ENCODE results near the gene MYCN.

MYCN gene

DNA sequence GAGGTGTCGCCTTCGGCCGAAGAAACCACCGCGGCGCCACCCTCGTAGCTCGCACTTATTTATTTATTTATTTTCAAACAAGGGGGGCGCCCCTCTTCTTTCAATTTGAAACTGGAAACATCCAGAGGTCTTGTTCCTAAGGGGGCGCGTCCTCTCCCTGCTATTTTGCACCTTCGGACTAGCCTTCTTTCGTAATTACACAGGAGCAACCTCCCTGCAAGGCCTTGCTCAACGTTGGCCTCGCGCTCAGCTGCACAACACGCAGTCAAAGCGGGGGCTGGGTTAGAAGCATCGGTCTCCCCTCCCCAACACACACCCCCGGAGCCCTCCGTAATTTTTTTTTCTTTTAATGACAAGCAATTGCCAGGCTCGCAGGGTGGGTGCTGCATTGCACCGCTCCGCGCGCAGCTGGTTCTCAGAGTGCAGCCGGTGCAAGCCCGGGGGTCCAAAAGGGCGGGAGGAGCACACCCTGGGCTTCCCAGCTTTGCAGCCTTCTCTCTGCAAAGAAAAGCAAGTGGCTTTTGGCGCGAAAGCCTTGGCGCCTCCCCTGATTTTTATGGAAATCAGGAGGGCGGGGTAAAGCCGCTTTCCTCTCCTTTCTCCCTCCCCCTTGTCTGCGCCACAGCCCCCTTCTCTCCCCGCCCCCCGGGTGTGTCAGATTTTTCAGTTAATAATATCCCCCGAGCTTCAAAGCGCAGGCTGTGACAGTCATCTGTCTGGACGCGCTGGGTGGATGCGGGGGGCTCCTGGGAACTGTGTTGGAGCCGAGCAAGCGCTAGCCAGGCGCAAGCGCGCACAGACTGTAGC lies at the start of gene MYCN:
TSS of gene MYCN (plus strand) at position 697 of the 807 bp plus-strand sequence. CDS start 1,515 bp downstream, outside the sequence.
- H3K27me3 ChIP-seq (ENCODE audit: insufficient read depth, low read length): no peaks in the 10 kb centered on the region; the same call in 1 of the 2 replicates
- H3K4me3 ChIP-seq (ENCODE audit: low read depth, low read length, poor library complexity, severe bottlenecking): no peak within 1 kb of the TSS
- H3K9ac ChIP-seq (ENCODE audit: low read length): no peak within 1 kb of the TSS
- no peak within 1 kb of the TSS for H3K27ac ChIP-seq (ENCODE audit: low read depth, low read length, poor library complexity, severe bottlenecking)
- no peaks in the 10 kb centered on the region for H3K9me2 ChIP-seq (ENCODE audit: low read depth, low read length)
- TF ChIP-seq EZH2 (IDR thresholded peaks at IDR 0.05; ENCODE audit: borderline replicate concordance, low read length): no peak
- TF ChIP-seq, protein P1, sequence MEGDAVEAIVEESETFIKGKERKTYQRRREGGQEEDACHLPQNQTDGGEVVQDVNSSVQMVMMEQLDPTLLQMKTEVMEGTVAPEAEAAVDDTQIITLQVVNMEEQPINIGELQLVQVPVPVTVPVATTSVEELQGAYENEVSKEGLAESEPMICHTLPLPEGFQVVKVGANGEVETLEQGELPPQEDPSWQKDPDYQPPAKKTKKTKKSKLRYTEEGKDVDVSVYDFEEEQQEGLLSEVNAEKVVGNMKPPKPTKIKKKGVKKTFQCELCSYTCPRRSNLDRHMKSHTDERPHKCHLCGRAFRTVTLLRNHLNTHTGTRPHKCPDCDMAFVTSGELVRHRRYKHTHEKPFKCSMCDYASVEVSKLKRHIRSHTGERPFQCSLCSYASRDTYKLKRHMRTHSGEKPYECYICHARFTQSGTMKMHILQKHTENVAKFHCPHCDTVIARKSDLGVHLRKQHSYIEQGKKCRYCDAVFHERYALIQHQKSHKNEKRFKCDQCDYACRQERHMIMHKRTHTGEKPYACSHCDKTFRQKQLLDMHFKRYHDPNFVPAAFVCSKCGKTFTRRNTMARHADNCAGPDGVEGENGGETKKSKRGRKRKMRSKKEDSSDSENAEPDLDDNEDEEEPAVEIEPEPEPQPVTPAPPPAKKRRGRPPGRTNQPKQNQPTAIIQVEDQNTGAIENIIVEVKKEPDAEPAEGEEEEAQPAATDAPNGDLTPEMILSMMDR (IDR thresholded peaks at IDR 0.05; ENCODE audit: low read length): peak; percentile 34
- no peak within 1 kb of the TSS for H2AFZ ChIP-seq (ENCODE audit: low read length)
- no peaks in the 10 kb centered on the region for H3K36me3 ChIP-seq (ENCODE audit: insufficient read depth, low read length)
- no peaks in the 10 kb centered on the region for H4K20me1 ChIP-seq (ENCODE audit: insufficient read depth, low read length)
- H3K79me2 ChIP-seq (ENCODE audit: insufficient read depth, low read length): no peaks in the 10 kb centered on the region
- H3K9me3 ChIP-seq (ENCODE audit: low read length): no peaks in the 10 kb centered on the region
- no peak within 1 kb of the TSS for H3K4me2 ChIP-seq (ENCODE audit: low read length)
- H3K4me1 ChIP-seq (ENCODE audit: insufficient read depth, low read length, severe bottlenecking): no peaks in the 10 kb centered on the region
- no peaks in the 10 kb centered on the region for H3F3A ChIP-seq (ENCODE audit: insufficient read depth, low read length)

DNA sequence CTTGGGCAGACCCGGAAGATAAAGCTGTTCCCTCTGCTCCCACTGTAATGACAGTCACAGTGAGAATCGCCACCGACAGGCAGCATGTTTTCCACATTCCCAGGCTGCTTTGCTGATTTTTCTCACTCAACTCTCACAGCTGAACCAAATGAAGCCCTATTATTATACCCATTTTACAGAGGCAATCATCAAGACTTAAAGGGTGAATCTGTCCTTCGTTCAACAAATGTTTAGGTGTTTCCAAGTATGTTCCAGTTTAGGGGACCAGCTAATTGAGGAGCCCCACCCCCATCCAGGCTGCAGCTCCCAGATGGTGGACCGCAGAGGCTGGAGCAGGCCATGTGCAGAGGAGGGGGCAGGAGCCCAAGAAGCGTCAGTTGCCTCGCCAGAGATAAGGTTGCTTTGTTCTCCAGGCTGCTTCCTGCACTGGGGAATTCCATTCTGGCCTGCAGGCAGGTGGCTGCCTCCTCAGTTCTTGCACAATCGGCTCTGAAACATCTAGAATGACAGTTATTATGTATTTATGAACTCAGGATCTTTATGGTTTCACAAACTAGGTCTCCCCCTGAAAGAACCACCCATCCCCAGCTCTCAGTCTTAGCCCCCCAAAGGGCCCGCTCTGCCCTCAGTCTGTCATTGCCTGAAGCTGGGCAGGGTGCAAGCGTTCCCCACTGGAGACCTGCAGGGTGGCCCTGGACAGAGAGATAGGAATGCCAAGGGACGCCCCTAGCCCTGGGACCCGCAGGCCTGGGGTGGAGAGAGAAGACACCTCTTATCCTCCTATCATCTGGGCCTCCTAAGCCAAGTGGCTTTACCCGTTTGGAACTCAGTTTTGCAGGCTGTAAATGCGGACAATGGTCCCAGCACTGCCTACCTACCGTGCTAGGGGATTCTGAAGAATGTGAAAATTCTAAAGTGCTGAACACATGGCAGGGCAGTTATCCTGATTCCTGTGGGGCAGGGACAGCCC lies 49.1 kb upstream of the MYCN start:
- Histone ChIP-seq H3K36me3 (ENCODE audit: insufficient read depth, low read length) (no peaks in the 10 kb centered on the region), H2AFZ (ENCODE audit: low read length) (no peak overlapping the region), H3K9me2 (ENCODE audit: low read depth, low read length) (no peaks in the 10 kb centered on the region), H3K9me3 (ENCODE audit: low read length) (no peaks in the 10 kb centered on the region), H3K4me3 (ENCODE audit: low read depth, low read length, poor library complexity, severe bottlenecking) (no peak overlapping the region), H3K9ac (ENCODE audit: low read length) (no peak overlapping the region), H3K27me3 (ENCODE audit: insufficient read depth, low read length) (no peaks in the 10 kb centered on the region), H3K27ac (ENCODE audit: low read depth, low read length, poor library complexity, severe bottlenecking) (no peak overlapping the region), H3K4me1 (ENCODE audit: insufficient read depth, low read length, severe bottlenecking) (no peaks in the 10 kb centered on the region), H4K20me1 (ENCODE audit: insufficient read depth, low read length) (no peaks in the 10 kb centered on the region), H3K79me2 (ENCODE audit: insufficient read depth, low read length) (no peaks in the 10 kb centered on the region), H3K4me2 (ENCODE audit: low read length) (no peak overlapping the region), H3F3A (ENCODE audit: insufficient read depth, low read length) (no peaks in the 10 kb centered on the region)
- TF ChIP-seq, protein P1 (IDR thresholded peaks at IDR 0.05; ENCODE audit: low read length): no peak
- TF ChIP-seq EZH2 (IDR thresholded peaks at IDR 0.05; ENCODE audit: borderline replicate concordance, low read length): no peak

DNA sequence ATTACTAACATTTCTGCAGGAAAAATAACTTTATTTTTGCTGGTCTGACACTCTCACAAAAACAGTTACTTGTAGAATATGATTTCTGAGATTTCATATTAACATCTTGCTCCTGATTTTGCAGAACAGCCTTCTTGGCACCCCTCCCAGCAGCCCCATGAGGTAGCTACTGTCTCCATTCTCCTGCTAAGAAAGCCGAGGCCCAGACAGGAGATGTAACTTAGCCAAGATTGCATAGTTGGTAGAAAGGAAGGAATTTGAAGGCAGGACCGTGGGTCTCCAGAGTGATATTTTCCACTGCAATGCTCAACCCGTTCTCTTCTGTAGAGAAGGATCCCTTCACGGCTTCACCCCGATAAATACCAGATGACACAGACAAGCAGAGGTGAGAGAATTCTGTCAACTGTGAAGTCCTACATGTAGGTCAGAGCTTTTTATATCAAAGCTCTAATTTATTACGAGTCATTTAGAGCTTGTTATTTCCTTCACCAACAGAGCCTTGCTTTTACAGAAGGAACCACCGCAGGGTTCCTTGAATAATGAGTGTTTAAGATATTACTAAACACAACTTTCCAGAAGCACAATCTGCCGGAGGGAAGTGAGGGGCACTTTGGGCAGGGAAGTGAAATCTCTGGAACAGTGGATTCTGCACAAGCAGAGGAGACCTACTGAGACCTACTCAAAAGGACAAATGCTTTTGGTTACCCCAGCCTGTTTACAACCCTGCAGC lies 48.0 kb upstream of the MYCN start:
- Histone ChIP-seq H2AFZ (ENCODE audit: low read length) (no peak overlapping the region), H4K20me1 (ENCODE audit: insufficient read depth, low read length) (no peaks in the 10 kb centered on the region), H3K9me2 (ENCODE audit: low read depth, low read length) (no peaks in the 10 kb centered on the region), H3F3A (ENCODE audit: insufficient read depth, low read length) (no peaks in the 10 kb centered on the region), H3K27ac (ENCODE audit: low read depth, low read length, poor library complexity, severe bottlenecking) (no peak overlapping the region), H3K9ac (ENCODE audit: low read length) (no peak overlapping the region), H3K4me2 (ENCODE audit: low read length) (no peak overlapping the region), H3K36me3 (ENCODE audit: insufficient read depth, low read length) (no peaks in the 10 kb centered on the region), H3K27me3 (ENCODE audit: insufficient read depth, low read length) (no peaks in the 10 kb centered on the region), H3K79me2 (ENCODE audit: insufficient read depth, low read length) (no peaks in the 10 kb centered on the region), H3K4me1 (ENCODE audit: insufficient read depth, low read length, severe bottlenecking) (no peaks in the 10 kb centered on the region), H3K9me3 (ENCODE audit: low read length) (no peaks in the 10 kb centered on the region), H3K4me3 (ENCODE audit: low read depth, low read length, poor library complexity, severe bottlenecking) (no peak overlapping the region)
- TF ChIP-seq EZH2 (IDR thresholded peaks at IDR 0.05; ENCODE audit: borderline replicate concordance, low read length): no peak
- TF ChIP-seq, protein P1 (IDR thresholded peaks at IDR 0.05; ENCODE audit: low read length): no peak

All from OCI-LY1 (cell line).